Measurements from ENCODE around the gene SMYD5.

The SMYD5 gene

DNA sequence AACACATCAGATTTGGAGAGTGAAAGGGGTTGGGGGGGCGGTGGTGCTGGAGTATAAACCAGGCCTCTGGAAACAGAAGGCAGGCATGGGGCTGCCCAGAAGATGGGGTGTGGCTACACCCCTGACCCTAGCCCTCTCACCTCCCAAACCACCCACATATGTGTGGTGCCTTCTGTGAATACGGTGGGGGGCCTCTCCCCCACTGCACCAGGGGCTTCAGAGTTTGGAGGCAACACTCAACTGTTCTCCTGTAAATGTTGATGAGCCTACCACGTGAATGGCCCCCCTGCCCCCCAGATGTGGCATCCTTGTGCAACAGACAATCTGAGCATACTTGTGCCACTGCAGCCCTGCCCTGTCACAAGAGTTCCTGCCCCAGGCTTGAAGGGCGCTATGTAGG lies 50.7 kb downstream of the SMYD5 start:
- Histone ChIP-seq H3K9ac (ENCODE audit: low read length) (no peak overlapping the region), H3K36me3 (ENCODE audit: control insufficient read depth, low read depth, low read length) (no peaks in the 10 kb centered on the region), H3K27ac (ENCODE audit: low read length) (no peak overlapping the region), H3K9me3 (ENCODE audit: control insufficient read depth, low read depth, low read length) (no peaks in the 10 kb centered on the region), H3K27me3 (ENCODE audit: control insufficient read depth, insufficient read depth, low read length) (peaks cover 26% of the 10 kb centered on the region), H3K4me3 (ENCODE audit: low read length) (no peak overlapping the region), H3K4me1 (ENCODE audit: control insufficient read depth, low read depth, low read length) (peaks cover under 1% of the 10 kb centered on the region)

DNA sequence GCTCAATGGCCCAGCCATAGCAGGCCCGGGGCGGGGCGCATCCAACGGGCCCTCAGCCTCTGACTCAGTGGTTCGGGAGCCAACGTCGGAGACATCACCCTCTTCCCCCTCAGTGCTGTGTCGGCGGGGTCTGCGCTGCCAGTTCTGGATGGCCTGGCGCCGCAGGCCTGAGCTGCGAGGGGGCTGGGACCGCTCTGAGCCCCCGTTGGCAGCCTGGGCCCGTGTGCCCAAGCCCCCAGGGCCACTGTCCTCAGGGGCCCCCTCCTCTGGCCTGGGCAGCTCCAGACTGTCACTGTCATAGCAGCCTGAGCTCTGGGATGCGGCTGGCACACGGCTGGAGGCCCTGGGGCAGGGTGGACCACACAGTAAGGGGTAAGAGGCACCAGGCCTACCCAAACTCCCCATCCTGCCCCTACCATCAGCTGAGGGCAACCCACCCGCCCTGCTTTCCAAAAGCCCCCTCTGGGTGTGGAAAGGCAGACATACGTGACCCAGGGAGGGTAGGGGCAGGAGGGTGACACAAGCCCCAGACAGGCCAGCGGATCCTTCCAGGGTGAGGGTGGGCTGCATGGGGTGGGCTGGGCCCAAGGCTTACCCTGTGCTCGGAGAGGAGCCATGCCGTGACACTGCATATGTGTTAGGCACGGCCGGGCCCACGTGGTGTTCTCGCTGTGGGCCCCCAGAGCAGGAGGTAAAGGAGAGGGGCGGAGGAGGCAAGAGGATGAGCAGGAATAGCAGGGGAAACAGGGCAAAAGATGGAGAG lies 51.4 kb downstream of the SMYD5 start:
- peaks cover 4% of the 10 kb centered on the region for H3K4me1 ChIP-seq (ENCODE audit: control insufficient read depth, low read depth, low read length)
- H3K27ac ChIP-seq (ENCODE audit: low read length): no peak overlapping the region
- H3K36me3 ChIP-seq (ENCODE audit: control insufficient read depth, low read depth, low read length): no peaks in the 10 kb centered on the region
- H3K9me3 ChIP-seq (ENCODE audit: control insufficient read depth, low read depth, low read length): no peaks in the 10 kb centered on the region
- H3K27me3 ChIP-seq (ENCODE audit: control insufficient read depth, insufficient read depth, low read length): peaks cover 33% of the 10 kb centered on the region
- no peak overlapping the region for H3K9ac ChIP-seq (ENCODE audit: low read length)
- no peak overlapping the region for H3K4me3 ChIP-seq (ENCODE audit: low read length)

DNA sequence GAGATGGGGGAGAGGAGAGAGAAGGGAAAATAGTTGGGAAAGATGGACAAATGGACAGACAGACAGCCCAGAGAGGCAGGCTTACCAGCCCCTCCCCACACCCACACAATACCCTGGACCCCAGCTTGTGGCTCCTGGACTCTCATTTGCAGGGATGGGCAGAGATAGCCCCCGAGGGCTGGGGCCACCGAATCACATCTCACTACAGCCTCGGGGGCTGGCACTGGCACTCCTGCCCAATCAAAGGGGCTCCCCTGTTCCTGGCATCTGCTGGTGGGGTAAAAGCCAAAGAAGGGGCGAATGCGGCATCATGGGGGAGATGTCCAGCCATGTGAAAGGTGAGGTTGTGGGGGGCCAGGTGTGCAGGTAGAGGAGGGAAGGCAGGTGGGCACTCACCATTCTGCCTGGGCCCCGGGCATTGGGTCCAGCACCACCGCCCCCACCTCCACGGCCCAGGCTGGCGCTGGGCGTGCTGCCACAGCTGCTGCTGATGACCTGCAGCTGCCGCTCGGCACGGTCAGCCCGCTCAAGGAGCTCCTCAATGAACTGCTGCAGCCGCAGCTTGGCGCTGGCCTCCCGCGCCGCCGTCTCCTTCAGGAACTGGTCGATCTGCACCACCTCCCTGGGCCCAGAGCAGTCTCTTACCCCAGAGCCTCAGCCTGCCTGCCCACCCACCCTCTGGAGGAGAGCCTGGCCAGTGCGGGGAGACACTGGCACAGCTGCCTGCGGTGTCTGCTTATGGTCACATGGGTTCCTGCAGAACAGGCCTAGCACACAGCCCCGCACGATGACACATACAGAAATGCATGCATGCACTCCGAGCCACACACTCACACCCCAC lies 52.2 kb downstream of the SMYD5 start:
- H3K27me3 ChIP-seq (ENCODE audit: control insufficient read depth, insufficient read depth, low read length): peaks cover 41% of the 10 kb centered on the region
- peaks cover 4% of the 10 kb centered on the region for H3K4me1 ChIP-seq (ENCODE audit: control insufficient read depth, low read depth, low read length)
- no peaks in the 10 kb centered on the region for H3K36me3 ChIP-seq (ENCODE audit: control insufficient read depth, low read depth, low read length)
- H3K27ac ChIP-seq (ENCODE audit: low read length): no peak overlapping the region
- no peak overlapping the region for H3K4me3 ChIP-seq (ENCODE audit: low read length)
- no peaks in the 10 kb centered on the region for H3K9me3 ChIP-seq (ENCODE audit: control insufficient read depth, low read depth, low read length)
- no peak overlapping the region for H3K9ac ChIP-seq (ENCODE audit: low read length)

DNA sequence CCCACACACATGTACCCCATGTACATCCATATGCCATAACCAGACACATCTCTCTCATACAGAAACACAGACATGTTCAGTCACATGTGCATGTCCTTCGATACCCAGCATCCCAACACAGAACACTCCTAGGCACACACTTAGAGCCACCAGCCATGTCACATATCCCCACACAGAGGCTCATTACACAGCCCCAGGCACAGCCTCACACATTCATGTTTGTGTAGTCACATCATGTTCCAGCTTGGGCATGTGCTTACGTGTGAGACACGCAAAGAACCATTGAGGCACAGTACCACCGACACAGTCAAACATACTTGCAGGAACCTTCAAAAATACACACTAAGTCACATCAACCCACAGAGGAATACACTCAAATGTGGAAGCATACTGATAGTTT lies 53.0 kb downstream of the SMYD5 start:
- Histone ChIP-seq H3K27me3 (ENCODE audit: control insufficient read depth, insufficient read depth, low read length) (peaks cover 42% of the 10 kb centered on the region), H3K4me1 (ENCODE audit: control insufficient read depth, low read depth, low read length) (peaks cover 4% of the 10 kb centered on the region), H3K27ac (ENCODE audit: low read length) (no peak overlapping the region), H3K36me3 (ENCODE audit: control insufficient read depth, low read depth, low read length) (no peaks in the 10 kb centered on the region), H3K9me3 (ENCODE audit: control insufficient read depth, low read depth, low read length) (no peaks in the 10 kb centered on the region), H3K9ac (ENCODE audit: low read length) (no peak overlapping the region), H3K4me3 (ENCODE audit: low read length) (no peak overlapping the region)

DNA sequence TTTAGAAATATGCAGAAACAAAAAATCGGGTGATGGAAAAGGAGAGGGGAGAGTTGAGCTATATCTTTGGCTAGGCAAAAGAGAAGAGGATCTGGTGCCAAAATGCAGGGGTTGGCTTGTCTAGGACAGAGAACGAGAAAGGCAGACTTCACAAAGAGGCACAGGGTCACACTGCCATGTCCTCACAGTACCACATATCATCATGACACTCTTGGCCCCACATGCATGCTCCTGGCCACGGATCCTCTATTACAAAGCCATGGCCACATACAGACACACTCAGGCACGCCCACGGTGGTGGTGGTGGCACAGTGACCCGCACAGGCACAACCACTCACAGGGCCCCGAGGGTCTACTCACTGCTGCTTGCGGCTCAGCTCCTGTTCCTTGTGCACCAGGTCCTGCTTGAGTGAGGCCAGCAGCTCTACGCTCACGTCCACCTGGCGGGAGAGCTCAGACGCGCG lies 54.4 kb downstream of the SMYD5 start:
- peaks cover 4% of the 10 kb centered on the region for H3K4me1 ChIP-seq (ENCODE audit: control insufficient read depth, low read depth, low read length)
- H3K27me3 ChIP-seq (ENCODE audit: control insufficient read depth, insufficient read depth, low read length): peaks cover 42% of the 10 kb centered on the region
- H3K9ac ChIP-seq (ENCODE audit: low read length): no peak overlapping the region
- H3K4me3 ChIP-seq (ENCODE audit: low read length): peak overlapping the region; percentile 42
- H3K9me3 ChIP-seq (ENCODE audit: control insufficient read depth, low read depth, low read length): no peaks in the 10 kb centered on the region
- H3K36me3 ChIP-seq (ENCODE audit: control insufficient read depth, low read depth, low read length): no peaks in the 10 kb centered on the region
- no peak overlapping the region for H3K27ac ChIP-seq (ENCODE audit: low read length)

DNA sequence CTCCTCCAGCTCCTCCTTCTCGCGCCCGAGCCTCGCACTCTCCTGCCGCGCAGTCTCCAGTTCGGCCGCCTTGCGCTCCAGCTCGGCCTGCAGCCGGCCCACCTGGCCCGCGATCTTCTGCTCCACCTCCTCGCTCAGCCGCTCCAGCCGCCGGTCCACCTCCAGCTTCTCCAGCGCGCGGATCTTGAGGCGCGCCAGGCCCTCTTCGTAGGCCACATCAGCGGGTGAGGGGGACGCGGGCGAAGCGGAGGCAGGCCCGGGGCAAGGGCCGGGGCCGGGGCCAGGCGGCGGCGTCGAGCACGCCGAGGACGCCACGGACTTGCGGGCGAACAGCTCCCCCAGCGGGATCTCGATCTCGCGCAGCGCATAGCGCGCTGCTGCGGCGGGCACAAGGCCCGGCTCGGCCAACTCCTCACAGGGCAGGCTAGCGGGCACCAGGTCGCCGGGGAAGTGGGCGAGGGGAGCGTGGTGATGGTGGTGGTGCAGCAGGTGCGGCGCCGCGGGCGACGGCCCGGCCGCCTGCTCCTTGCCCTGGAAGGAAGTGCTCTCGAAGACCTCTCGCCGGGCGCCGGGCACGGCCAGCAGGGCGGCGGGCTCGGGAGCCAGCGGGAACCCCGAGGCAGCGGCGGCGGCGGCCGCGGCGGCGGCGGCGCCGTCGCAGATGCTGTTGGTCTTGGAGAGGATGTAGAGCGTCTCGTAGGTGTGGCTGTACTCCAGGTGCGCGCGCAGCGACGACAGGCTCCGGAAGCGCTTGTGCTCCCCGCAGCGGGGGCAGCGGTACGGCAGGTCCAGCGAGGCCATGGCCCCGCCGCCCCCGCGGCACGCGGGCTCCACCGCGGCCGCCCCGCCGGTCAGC lies 55.0 kb downstream of the SMYD5 start:
- H3K9ac ChIP-seq (ENCODE audit: low read length): no peak overlapping the region

DNA sequence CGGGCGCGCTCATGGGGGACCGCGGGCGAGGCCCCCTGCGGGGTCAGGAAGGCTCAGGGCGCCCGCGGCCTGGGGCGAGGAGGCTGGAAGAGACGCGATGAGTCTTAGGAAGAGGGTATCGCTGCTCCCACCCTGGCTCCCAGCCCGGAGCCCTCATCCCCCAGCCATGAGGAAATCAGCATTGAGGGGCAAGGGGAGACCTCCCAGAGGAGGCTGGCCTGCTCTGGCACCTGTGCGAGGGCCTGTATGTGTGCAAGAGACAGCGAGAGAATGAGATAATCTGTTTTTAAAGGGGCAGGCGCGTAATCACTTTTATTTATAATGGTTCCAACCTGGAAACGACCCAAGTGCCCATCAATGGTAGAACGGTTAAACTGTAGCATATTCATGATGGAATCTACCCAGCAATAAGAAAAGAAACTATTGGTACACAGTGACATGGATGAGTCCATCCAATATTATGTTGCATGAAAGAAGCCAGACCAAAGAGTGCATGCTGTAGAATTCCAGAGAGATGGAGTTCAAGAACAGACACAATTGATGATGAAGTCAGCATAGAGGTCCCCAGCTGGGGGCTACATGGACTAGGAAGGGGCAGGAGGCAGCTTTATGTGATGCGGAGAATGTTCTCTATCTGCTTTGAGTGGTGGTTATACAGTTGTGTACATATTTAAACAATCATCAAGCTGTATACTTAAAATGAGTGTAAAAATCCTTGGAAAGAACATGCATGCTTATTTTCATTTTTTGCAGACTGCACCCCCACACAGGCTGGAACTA lies 55.8 kb downstream of the SMYD5 start:
- no peaks in the 10 kb centered on the region for H3K9me3 ChIP-seq (ENCODE audit: control insufficient read depth, low read depth, low read length)
- H3K9ac ChIP-seq (ENCODE audit: low read length): no peak overlapping the region
- peaks cover 42% of the 10 kb centered on the region for H3K27me3 ChIP-seq (ENCODE audit: control insufficient read depth, insufficient read depth, low read length)
- peak overlapping the region; percentile 42 for H3K4me3 ChIP-seq (ENCODE audit: low read length)
- H3K27ac ChIP-seq (ENCODE audit: low read length): no peak overlapping the region
- peaks cover 4% of the 10 kb centered on the region for H3K4me1 ChIP-seq (ENCODE audit: control insufficient read depth, low read depth, low read length)
- H3K36me3 ChIP-seq (ENCODE audit: control insufficient read depth, low read depth, low read length): no peaks in the 10 kb centered on the region

More for the DNA sequence above, 55.0 kb downstream of the SMYD5 start:
- H3K36me3 ChIP-seq (ENCODE audit: control insufficient read depth, low read depth, low read length): no peaks in the 10 kb centered on the region
- peaks cover 42% of the 10 kb centered on the region for H3K27me3 ChIP-seq (ENCODE audit: control insufficient read depth, insufficient read depth, low read length)
- H3K4me3 ChIP-seq (ENCODE audit: low read length): peak overlapping the region; percentile 42
- H3K9me3 ChIP-seq (ENCODE audit: control insufficient read depth, low read depth, low read length): no peaks in the 10 kb centered on the region
- no peak overlapping the region for H3K27ac ChIP-seq (ENCODE audit: low read length)
- H3K4me1 ChIP-seq (ENCODE audit: control insufficient read depth, low read depth, low read length): peaks cover 4% of the 10 kb centered on the region

DNA sequence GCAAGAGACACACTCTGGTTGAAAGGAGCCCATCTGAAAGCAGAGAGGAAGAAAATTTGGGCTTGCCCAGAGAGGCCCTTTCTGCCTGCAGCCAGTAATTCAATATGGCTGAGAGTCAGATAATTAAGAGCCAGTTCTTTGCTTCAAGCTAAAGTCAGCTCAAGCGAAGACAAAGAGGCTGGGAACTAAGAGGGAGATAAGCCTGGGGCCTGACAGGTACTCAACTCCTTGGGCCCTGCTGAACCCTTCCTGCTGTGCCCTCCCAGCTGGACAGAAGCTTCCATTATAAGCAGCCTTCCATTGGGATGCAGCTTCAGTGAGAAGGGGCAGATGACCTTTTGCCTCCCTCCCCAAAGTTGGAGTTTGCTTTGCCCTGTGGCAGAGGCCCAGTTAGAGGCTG lies 58.2 kb downstream of the SMYD5 start:
- Histone ChIP-seq H3K9ac (ENCODE audit: low read length) (no peak overlapping the region), H3K27ac (ENCODE audit: low read length) (no peak overlapping the region), H3K9me3 (ENCODE audit: control insufficient read depth, low read depth, low read length) (no peaks in the 10 kb centered on the region), H3K36me3 (ENCODE audit: control insufficient read depth, low read depth, low read length) (no peaks in the 10 kb centered on the region), H3K27me3 (ENCODE audit: control insufficient read depth, insufficient read depth, low read length) (peaks cover 38% of the 10 kb centered on the region), H3K4me3 (ENCODE audit: low read length) (no peak overlapping the region), H3K4me1 (ENCODE audit: control insufficient read depth, low read depth, low read length) (peaks cover 4% of the 10 kb centered on the region)

All from iPS-18a (cell line).